OCI-LY3 (cell line): ENCODE results near the gene TMEM132D.

Experiments
- EZH2phosphoT487 ChIP-seq: fragments of 200-600 bp; shearing (Covaris generic); IDR thresholded peaks from 2 replicates; pipeline ENCODE4 v1.6.1; 2018; ENCODE audit warnings: antibody characterized with exemption, mixed run types, low read depth
- TF ChIP-seq, protein P1 (sequence below): fragments of 200-600, 300-600 bp; sonication (generic); IDR thresholded peaks from 2 replicates; pipeline ENCODE4 v1.5.1; 2014; ENCODE audit warnings: antibody characterized with exemption, low read length, low read depth

GRCh38 chr12:129665414-129665813 lies 238.4 kb downstream of the TMEM132D start:
- TF ChIP-seq, protein P1, sequence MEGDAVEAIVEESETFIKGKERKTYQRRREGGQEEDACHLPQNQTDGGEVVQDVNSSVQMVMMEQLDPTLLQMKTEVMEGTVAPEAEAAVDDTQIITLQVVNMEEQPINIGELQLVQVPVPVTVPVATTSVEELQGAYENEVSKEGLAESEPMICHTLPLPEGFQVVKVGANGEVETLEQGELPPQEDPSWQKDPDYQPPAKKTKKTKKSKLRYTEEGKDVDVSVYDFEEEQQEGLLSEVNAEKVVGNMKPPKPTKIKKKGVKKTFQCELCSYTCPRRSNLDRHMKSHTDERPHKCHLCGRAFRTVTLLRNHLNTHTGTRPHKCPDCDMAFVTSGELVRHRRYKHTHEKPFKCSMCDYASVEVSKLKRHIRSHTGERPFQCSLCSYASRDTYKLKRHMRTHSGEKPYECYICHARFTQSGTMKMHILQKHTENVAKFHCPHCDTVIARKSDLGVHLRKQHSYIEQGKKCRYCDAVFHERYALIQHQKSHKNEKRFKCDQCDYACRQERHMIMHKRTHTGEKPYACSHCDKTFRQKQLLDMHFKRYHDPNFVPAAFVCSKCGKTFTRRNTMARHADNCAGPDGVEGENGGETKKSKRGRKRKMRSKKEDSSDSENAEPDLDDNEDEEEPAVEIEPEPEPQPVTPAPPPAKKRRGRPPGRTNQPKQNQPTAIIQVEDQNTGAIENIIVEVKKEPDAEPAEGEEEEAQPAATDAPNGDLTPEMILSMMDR, result no peak
- TF ChIP-seq EZH2phosphoT487, result no peak
